ENCODE results near the gene PZP. TPM values are rescaled to one million over a fixed set of nuclear protein-coding genes. Genes with fewer than 3 reads are reported as not detected.
"Not testable (repeated sequence)": the region's sequence is repeated elsewhere in the genome, so short reads cannot be mapped to it uniquely, and the experiment has no call there.

PZP gene
- total and polyA plus RNA-seq, 8 donors, result 0.38 to 3.3 (median 2.5) TPM

DNA sequence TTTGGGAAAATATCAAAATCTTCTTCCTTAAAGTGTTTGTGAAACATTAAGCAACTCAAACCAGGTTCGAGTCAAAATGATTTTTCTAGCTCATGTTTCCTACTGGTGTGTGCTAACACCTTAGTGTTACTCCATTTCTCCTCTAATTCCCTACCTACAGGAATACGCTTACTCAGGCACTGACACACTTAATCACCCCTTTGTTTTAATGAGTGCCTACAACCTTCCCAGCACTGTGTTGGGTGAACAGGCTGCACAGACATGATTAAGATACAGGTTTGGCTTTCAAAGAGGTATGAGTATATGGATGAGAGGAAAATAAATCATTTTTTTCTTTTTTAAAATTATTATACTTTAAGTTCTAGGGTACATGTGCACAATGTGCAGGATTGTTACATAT, 15.6 kb upstream of the PZP start:
- Histone ChIP-seq H3K4me1 (no peaks in the 10 kb centered on the region), H3K36me3 (no peaks in the 10 kb centered on the region), H3K4me3 (no peak overlapping the region), H3K27me3 (no peaks in the 10 kb centered on the region), H3K9me3 (no peaks in the 10 kb centered on the region), H3K27ac (no peak overlapping the region)
- DNase-seq, result no peak
- no peak for ATAC-seq
- no peak for TF ChIP-seq CTCF (IDR thresholded peaks at IDR 0.05)
- intact Hi-C loops (cut with DNase I), result no loop called here

- intact Hi-C loops (cut with DNase I), result no loop called here
- no peak for TF ChIP-seq CTCF (IDR thresholded peaks at IDR 0.05)
- Histone ChIP-seq H3K4me1 (no peaks in the 10 kb centered on the region), H3K36me3 (no peaks in the 10 kb centered on the region), H3K27me3 (no peaks in the 10 kb centered on the region), H3K27ac (peak overlapping the region in 1 of 2 donors; percentile 37), H3K4me3 (no peak overlapping the region), H3K9me3 (no peaks in the 10 kb centered on the region)
- peak; percentile 41 for ATAC-seq
- DNase-seq, result peak in 2 of 4 donors; percentile 83 to 85
Observed at GRCh38 chr12:9221483-9221882, 13.3 kb upstream of the PZP start.

- H3K4me3 ChIP-seq; intact Hi-C loops (cut with DNase I); ATAC-seq; DNase-seq; H3K36me3 ChIP-seq; H3K4me1 ChIP-seq; H3K27me3 ChIP-seq; H3K9me3 ChIP-seq: not testable (repeated sequence)
- peak overlapping the region in 1 of 2 donors; percentile 37 for H3K27ac ChIP-seq
Observed at GRCh38 chr12:9221011-9221410, 12.8 kb upstream of the PZP start.

- Histone ChIP-seq H3K27ac (no peak overlapping the region), H3K9me3 (no peaks in the 10 kb centered on the region), H3K27me3 (no peaks in the 10 kb centered on the region), H3K36me3 (no peaks in the 10 kb centered on the region), H3K4me1 (no peaks in the 10 kb centered on the region), H3K4me3 (no peak overlapping the region)
- intact Hi-C loops (cut with DNase I), result no loop called here
- no peak for TF ChIP-seq CTCF (IDR thresholded peaks at IDR 0.05)
- DNase-seq (no peak), ATAC-seq (no peak)
Observed at GRCh38 chr12:9214534-9214933, 6.3 kb upstream of the PZP start.

DNA sequence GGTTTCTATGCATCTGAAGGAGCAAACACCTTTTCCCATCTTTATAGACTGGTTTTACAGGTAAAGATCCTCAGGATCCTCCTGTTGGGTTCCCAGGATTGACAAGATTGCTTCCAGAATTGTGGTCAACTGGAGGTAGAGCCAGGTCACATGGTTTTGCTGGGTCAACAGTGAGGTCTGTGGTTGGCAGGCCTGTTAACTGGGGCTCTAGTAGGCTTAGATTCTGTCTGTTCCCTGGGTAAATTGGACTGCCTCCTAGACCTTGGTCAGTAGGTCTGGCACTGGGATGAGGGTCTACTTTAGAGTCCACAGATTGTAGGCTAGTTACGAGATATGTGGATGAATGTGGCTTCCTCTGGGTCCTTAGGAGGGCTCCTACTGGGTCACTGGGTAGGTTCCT, 3.5 kb upstream of the PZP start:
- H3K27me3 ChIP-seq, result no peaks in the 10 kb centered on the region
- H3K9me3 ChIP-seq, result no peaks in the 10 kb centered on the region
- H3K27ac ChIP-seq, result no peak overlapping the region
- ATAC-seq (no peak), DNase-seq (no peak)
- no peaks in the 10 kb centered on the region for H3K4me1 ChIP-seq
- no peaks in the 10 kb centered on the region for H3K36me3 ChIP-seq
- H3K4me3 ChIP-seq, result no peak overlapping the region
- intact Hi-C loops (cut with DNase I), result no loop called here
- TF ChIP-seq CTCF (IDR thresholded peaks at IDR 0.05), result no peak

- no peaks in the 10 kb centered on the region for H3K36me3 ChIP-seq
- ATAC-seq, result no peak
- DNase-seq, result no peak
- H3K27me3 ChIP-seq, result no peaks in the 10 kb centered on the region
- H3K4me1 ChIP-seq, result no peaks in the 10 kb centered on the region
- intact Hi-C loops (cut with DNase I), result no loop called here
- no peak overlapping the region for H3K4me3 ChIP-seq
- no peaks in the 10 kb centered on the region for H3K9me3 ChIP-seq
- H3K27ac ChIP-seq, result no peak overlapping the region
- TF ChIP-seq CTCF (IDR thresholded peaks at IDR 0.05), result no peak
Observed at GRCh38 chr12:9204380-9204779, 3.8 kb downstream of the PZP start.
